GM23338 (cell line): Measurements from ENCODE around the gene GALNT1. TPM values are rescaled to one million over a fixed set of nuclear protein-coding genes. Genes with fewer than 3 reads are reported as not detected.

ENCODE experiments used
- ATAC-seq: fragments of 200-7000 bp; cut with Tn5 transposase; 3 replicates; pipeline ENCODE4 v1.9.1; 2020
- DNase-seq: peaks from one replicate; pipeline ENCODE4 v3.0.0-alpha.2; 2015; ENCODE audit warnings: low spot score
- H2AFZ ChIP-seq: fragments of 200-600 bp; sonication (generic); 2 replicates; pipeline ENCODE4 v1.8.0; 2016; ENCODE audit warnings: antibody characterized with exemption, mild to moderate bottlenecking, moderate library complexity
- H3F3A ChIP-seq: fragments of 200-600 bp; sonication (generic); replicated peaks from 2 replicates; pipeline ENCODE4 v1.8.0; 2017; ENCODE audit warnings: antibody characterized with exemption, mixed run types, low read depth
- H3K27ac ChIP-seq: fragments of 200-600 bp; sonication (generic); 2 replicates; pipeline ENCODE4 v1.6.1; 2016; ENCODE audit warnings: low read depth
- H3K27me3 ChIP-seq: fragments of 200-600 bp; sonication (generic); 2 replicates; pipeline ENCODE4 v1.8.0; 2016; ENCODE audit warnings: mild to moderate bottlenecking, mixed run types, moderate library complexity; ENCODE audit not compliant: insufficient read depth
- H3K36me3 ChIP-seq: fragments of 200-600 bp; sonication (generic); 2 replicates; pipeline ENCODE4 v1.8.0; 2016; ENCODE audit warnings: mild to moderate bottlenecking; ENCODE audit not compliant: insufficient read depth
- H3K4me1 ChIP-seq: fragments of 200-600 bp; sonication (generic); 2 replicates; pipeline ENCODE4 v1.8.0; 2016; ENCODE audit warnings: mild to moderate bottlenecking, moderate library complexity; ENCODE audit not compliant: insufficient read depth
- H3K4me2 ChIP-seq: fragments of 200-600 bp; sonication (generic); 2 replicates; pipeline ENCODE4 v1.7.1; 2017; ENCODE audit warnings: mixed run types
- H3K4me3 ChIP-seq: fragments of 200-600 bp; sonication (generic); 2 replicates; pipeline ENCODE4 v1.6.1; 2016; ENCODE audit warnings: mixed run types
- H3K79me2 ChIP-seq: fragments of 200-600 bp; sonication (generic); replicated peaks from 2 replicates; pipeline ENCODE4 v1.8.0; 2017; ENCODE audit warnings: mild to moderate bottlenecking; ENCODE audit not compliant: insufficient read depth
- H3K9me2 ChIP-seq: fragments of 200-600 bp; sonication (generic); 2 replicates; pipeline ENCODE4 v1.8.0; 2017; ENCODE audit not compliant: insufficient read depth
- H4K20me1 ChIP-seq: fragments of 200-600 bp; sonication (generic); replicated peaks from 2 replicates; pipeline ENCODE4 v1.8.0; 2017; ENCODE audit warnings: mild to moderate bottlenecking; ENCODE audit not compliant: insufficient read depth
- H3K27ac Mint-ChIP-seq: 2 replicates; pipeline ENCODE4 v1.8.0; 2020; ENCODE audit warnings: inconsistent platforms, mild to moderate bottlenecking, moderate library complexity, mixed read lengths
- H3K27me3 Mint-ChIP-seq: 3 replicates; pipeline ENCODE4 v1.8.0; 2022; ENCODE audit warnings: low read depth, mild to moderate bottlenecking, moderate library complexity, mixed read lengths, inconsistent platforms; ENCODE audit not compliant: insufficient read depth, poor library complexity
- H3K36me3 Mint-ChIP-seq: 3 replicates; pipeline ENCODE4 v1.8.0; 2021; ENCODE audit warnings: low read depth, mild to moderate bottlenecking, inconsistent platforms, moderate library complexity, mixed read lengths
- H3K4me1 Mint-ChIP-seq: 3 replicates; pipeline ENCODE4 v1.8.0; 2020; ENCODE audit warnings: mild to moderate bottlenecking, inconsistent platforms, mixed read lengths
- H3K4me3 Mint-ChIP-seq: 3 replicates; pipeline ENCODE4 v1.8.0; 2021; ENCODE audit warnings: moderate library complexity, mild to moderate bottlenecking, inconsistent platforms, mixed read lengths
- H3K9me3 Mint-ChIP-seq: 3 replicates; pipeline ENCODE4 v1.8.0; 2020; ENCODE audit warnings: moderate library complexity, mild to moderate bottlenecking, inconsistent platforms, mixed read lengths
- CREB1 ChIP-seq: fragments of 250-450 bp; sonication (Bioruptor Pico); IDR thresholded peaks from 2 replicates; pipeline ENCODE4 v1.5.0; 2020; ENCODE audit warnings: low read depth, mild to moderate bottlenecking, moderate library complexity
- CTCF ChIP-seq, 2 experiments: fragments of 200-600 bp in 1 of 2; sonication (generic) in 1 of 2; conservative IDR thresholded peaks; 2 replicates each; pipeline versions ENCODE4 v1.5.1 to v1.6.1; 2016 to 2017; ENCODE audit warnings: antibody characterized with exemption in 2 of 2, low read depth in 2 of 2, mild to moderate bottlenecking in 2 of 2, moderate library complexity in 1 of 2
- EZH2 ChIP-seq: fragments of 200-600 bp; sonication (generic); IDR thresholded peaks from one replicate; pipeline ENCODE4 v1.8.0; 2017; ENCODE audit warnings: antibody characterized with exemption, mild to moderate bottlenecking, low read depth; ENCODE audit not compliant: unreplicated experiment
- EZH2phosphoT487 ChIP-seq: fragments of 200-600 bp; sonication (generic); IDR thresholded peaks from one replicate; pipeline ENCODE4 v1.8.1; 2018; ENCODE audit warnings: antibody characterized with exemption; ENCODE audit not compliant: unreplicated experiment
- JUNB ChIP-seq: IDR thresholded peaks from one replicate; pipeline ENCODE4 v1.6.1; 2016; ENCODE audit warnings: antibody characterized with exemption; ENCODE audit not compliant: unreplicated experiment
- NANOG ChIP-seq: IDR thresholded peaks from 2 replicates; pipeline ENCODE4 v1.6.1; 2016; ENCODE audit warnings: antibody characterized with exemption, borderline replicate concordance
- POLR2AphosphoS5 ChIP-seq: IDR thresholded peaks from 2 replicates; pipeline ENCODE4 v1.6.1; 2016; ENCODE audit warnings: antibody characterized with exemption, low read depth
- REST ChIP-seq: IDR thresholded peaks from one replicate; pipeline ENCODE4 v1.6.1; 2018; ENCODE audit warnings: antibody characterized with exemption; ENCODE audit not compliant: unreplicated experiment
- STAT1 ChIP-seq: IDR thresholded peaks from one replicate; pipeline ENCODE4 v1.6.1; 2016; ENCODE audit warnings: antibody characterized with exemption; ENCODE audit not compliant: unreplicated experiment
- ZNF114 ChIP-seq: fragments of 250-450 bp; sonication (Bioruptor Pico); IDR thresholded peaks from 2 replicates; pipeline ENCODE4 v1.5.0; 2020; ENCODE audit warnings: mild to moderate bottlenecking, moderate library complexity
- ZNF331 ChIP-seq: fragments of 250-450 bp; sonication (Bioruptor Pico); IDR thresholded peaks from 2 replicates; pipeline ENCODE4 v1.5.0; 2020; ENCODE audit warnings: low read depth, mild to moderate bottlenecking, moderate library complexity
- ZNF462 ChIP-seq: fragments of 250-450 bp; sonication (Bioruptor Pico); IDR thresholded peaks from 2 replicates; pipeline ENCODE4 v1.5.0; 2020; ENCODE audit warnings: mild to moderate bottlenecking, moderate library complexity
- polyA plus RNA-seq: library from polyadenylated mRNA; unstranded; fragments of >200 nt; fragmentation: Nextera tagmentation; extraction: Ambion mirVana; gene quantifications from 2 replicates; pipeline ENCODE4 v1.2.1, GENCODE V29; 2016
- total RNA-seq: library from RNA; depleted of rRNA; stranded (reverse); fragments of >200 nt; shearing (Covaris generic); gene quantifications from 2 replicates; pipeline ENCODE4 v1.2.3, GENCODE V29; 2014
- TF ChIP-seq, protein P1 (sequence below): IDR thresholded peaks from 2 replicates; pipeline ENCODE4 v1.6.1; 2016; ENCODE audit warnings: antibody characterized with exemption

Gene GALNT1
- total and polyA plus RNA-seq, 2 experiments from 2014 or later: 37.4 to 60.8 TPM

DNA sequence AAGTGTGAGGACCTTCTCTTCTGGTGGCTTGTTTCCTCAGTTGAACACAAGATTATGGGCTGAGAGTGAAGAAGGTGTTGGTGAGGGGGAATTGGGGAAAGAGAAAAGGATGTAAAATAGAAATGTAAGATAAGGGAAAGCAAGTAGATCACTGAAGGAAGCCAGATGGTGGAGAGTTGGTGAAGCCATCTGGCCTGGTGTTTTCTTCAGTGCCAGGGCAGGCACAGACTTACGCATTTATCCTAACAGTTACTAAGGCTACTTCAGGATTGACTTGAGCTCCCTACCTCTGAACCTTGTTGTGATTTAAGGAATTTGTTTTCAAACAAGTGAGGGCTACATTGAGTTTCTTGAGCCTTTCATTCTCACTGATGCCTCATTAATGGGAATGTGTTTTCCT, 113.8 kb downstream of the GALNT1 start:
- Histone ChIP-seq H3F3A (no peaks in the 10 kb centered on the region), H3K4me1 (no peaks in the 10 kb centered on the region), H3K4me3 (no peak overlapping the region), H3K27ac (no peak overlapping the region), H3K27me3 (no peaks in the 10 kb centered on the region), H4K20me1 (no peaks in the 10 kb centered on the region), H3K4me2 (no peak overlapping the region), H3K79me2 (no peaks in the 10 kb centered on the region), H3K36me3 (peaks cover 10% of the 10 kb centered on the region; the same call in 1 of the 2 replicates), H3K9me2 (no peaks in the 10 kb centered on the region), H2AFZ (no peak overlapping the region)
- no peaks in the 10 kb centered on the region for H3K4me1 Mint-ChIP-seq
- no peaks in the 10 kb centered on the region for H3K27me3 Mint-ChIP-seq
- no peak overlapping the region for H3K4me3 Mint-ChIP-seq
- no peaks in the 10 kb centered on the region for H3K36me3 Mint-ChIP-seq
- H3K27ac Mint-ChIP-seq: no peak overlapping the region
- DNase-seq (no peak), ATAC-seq (no peak)
- H3K9me3 Mint-ChIP-seq: no peaks in the 10 kb centered on the region
- TF ChIP-seq CREB1 (no peak), EZH2 (no peak), NANOG (no peak), POLR2AphosphoS5 (no peak), REST (no peak), ZNF114 (CRISPR knock-in tag) (no peak), EZH2phosphoT487 (no peak), CTCF (conservative IDR thresholded peaks at IDR 0.05; ENCODE audit: low read depth in 2 of 2) (no peak), ZNF462 (no peak), ZNF331 (CRISPR knock-in tag) (no peak), STAT1 (no peak), JUNB (no peak)
- TF ChIP-seq, protein P1, sequence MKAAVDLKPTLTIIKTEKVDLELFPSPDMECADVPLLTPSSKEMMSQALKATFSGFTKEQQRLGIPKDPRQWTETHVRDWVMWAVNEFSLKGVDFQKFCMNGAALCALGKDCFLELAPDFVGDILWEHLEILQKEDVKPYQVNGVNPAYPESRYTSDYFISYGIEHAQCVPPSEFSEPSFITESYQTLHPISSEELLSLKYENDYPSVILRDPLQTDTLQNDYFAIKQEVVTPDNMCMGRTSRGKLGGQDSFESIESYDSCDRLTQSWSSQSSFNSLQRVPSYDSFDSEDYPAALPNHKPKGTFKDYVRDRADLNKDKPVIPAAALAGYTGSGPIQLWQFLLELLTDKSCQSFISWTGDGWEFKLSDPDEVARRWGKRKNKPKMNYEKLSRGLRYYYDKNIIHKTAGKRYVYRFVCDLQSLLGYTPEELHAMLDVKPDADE: no peak
